GM12892 (cell line): ENCODE results near the gene PROX1.

Experiments
- POLR2A ChIP-seq: IDR thresholded peaks from 2 replicates; pipeline ENCODE4 v1.6.1; 2011; ENCODE audit warnings: low read depth, low read length, control low read depth
- POLR2AphosphoS5 ChIP-seq: IDR thresholded peaks from 2 replicates; pipeline ENCODE4 v1.6.1; 2011; ENCODE audit warnings: low read depth, low read length, control low read depth
- TAF1 ChIP-seq: IDR thresholded peaks from 2 replicates; pipeline ENCODE4 v1.6.1; 2011; ENCODE audit warnings: low read depth, mild to moderate bottlenecking, control low read depth, low read length, borderline replicate concordance

- TF ChIP-seq POLR2A, result no peak
- no peak for TF ChIP-seq POLR2AphosphoS5
- no peak for TF ChIP-seq TAF1
Observed at GRCh38 chr1:214004014-214004413, 16.2 kb downstream of the PROX1 start.
